NCI-H1092 treated with DMSO at 0.1 percent for 48 hours (cell line): ENCODE results near the gene BORCS8.
"Not testable (repeated sequence)": the region's sequence is repeated elsewhere in the genome, so short reads cannot be mapped to it uniquely, and the experiment has no call there.

Source experiments
- DNase-seq: peaks from one replicate; lab custom pipeline; 2025; lab: John Stamatoyannopoulos, UW

BORCS8 gene

DNA sequence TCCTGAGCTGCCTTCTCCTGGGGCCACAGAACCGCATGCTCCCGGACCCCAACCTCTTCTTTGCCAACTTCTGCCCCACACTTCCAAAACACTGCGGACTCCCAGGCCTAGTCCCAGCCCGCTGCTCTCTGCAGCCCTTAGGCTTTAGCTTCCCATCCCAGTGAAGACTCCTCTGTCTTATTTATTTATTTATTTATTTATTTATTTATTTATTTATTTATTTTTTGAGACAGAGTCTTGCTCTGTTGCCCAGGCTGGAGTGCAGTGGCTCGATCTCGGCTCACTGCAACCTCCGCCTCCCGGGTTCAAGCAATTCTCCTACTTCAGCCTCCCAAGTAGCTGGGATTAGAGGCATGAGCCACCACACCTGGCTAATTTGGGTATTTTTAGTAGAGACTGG lies 43.4 kb downstream of the BORCS8 start:
- DNase-seq: not testable (repeated sequence)

DNA sequence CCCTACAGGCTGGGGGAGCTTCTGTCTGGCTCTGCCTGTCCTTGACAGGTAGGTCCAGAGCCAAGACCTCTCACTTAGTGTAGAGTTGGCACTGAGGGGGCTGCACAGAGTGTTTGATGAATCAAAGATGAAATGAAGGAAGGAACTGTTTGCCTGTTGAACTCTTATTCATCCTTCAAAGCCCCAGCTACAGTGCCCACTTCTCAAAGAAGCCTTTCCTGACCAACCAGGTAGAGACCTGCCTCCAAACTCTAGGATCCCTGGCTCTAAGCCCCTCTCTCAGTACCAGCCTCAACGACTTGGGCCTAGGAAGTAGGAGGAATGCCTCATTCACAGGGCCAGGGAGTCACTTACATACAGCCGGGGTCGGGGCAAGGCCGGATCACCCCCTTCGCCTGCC lies 44.6 kb downstream of the BORCS8 start:
- DNase-seq: no peak

DNA sequence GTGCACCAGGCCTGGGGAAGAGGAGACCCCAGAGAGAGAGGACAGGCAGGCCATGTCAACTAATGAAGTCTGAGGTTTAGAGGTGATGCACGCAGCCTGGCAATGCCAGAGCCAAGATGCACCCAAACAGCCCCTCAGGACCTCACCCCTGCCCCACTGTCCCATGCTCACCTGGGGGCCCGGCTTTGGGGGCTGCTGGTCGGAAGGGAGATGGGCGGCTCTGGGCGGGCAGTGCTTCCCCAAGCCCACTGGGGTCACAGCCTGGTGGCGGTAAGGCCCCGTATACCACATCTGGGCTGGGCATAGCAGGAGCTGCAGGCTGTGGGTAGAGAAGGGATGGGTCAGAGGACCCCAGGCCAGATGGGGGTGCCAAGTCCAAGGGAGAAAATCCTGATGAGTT lies 45.1 kb downstream of the BORCS8 start:
- no peak for DNase-seq

- DNase-seq: peak; percentile 47
Observed at GRCh38 chr19:19145684-19146608, 46.0 kb downstream of the BORCS8 start.

- no peak for DNase-seq
Observed at GRCh38 chr19:19145281-19145680, 46.7 kb downstream of the BORCS8 start.

- DNase-seq: no peak
Observed at GRCh38 chr19:19142347-19142746, 49.6 kb downstream of the BORCS8 start.

GRCh38 chr19:19140476-19140875 lies 51.5 kb downstream of the BORCS8 start:
- no peak for DNase-seq

DNA sequence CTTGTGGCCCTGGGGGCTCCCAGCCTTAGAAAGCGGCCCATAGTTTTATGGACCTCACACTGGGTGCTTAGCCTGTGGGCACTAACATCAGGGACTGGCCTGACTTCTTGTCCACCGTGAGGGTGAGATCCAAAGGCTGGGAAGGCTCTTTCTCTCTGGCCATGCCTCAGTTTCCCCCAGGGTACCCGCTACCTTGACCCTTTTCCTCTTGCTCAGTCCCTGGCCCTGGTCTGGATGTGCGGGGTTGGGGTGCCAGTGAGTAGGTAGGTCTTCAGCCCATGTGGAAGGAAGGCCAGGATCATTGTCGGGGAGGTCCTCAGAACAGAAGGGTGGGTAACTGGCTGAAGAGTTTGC lies 52.1 kb downstream of the BORCS8 start:
- no peak for DNase-seq

- peak; percentile 95 for DNase-seq
Observed at GRCh38 chr19:19138109-19138981, 53.6 kb downstream of the BORCS8 start, which contains the start of gene TMEM161A. Gene TMEM161A, minus strand, starts transcription at chr19:19138478. Its CDS starts 50 bp downstream, at chr19:19138428.

- no peak for DNase-seq
Observed at GRCh38 chr19:19137556-19138108, 54.3 kb downstream of the BORCS8 start.

DNA sequence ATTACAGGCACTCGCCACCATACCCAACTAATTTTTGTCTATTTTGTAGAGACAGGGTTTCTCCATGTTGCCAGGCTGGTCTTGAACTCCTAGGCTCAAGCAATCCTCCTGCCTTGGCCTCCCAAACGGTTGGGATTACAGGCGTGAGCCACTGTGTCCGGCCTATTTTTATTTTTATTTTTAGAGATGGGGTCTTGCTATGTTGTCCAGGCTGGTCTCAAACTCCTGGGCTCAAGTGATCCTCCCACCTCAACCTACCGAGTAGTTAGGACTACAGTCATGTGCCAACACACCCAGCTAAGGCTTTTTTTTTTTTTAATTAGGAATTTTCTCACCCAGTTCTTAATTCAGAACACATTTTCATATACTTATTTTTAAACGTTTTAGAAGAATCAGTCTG lies 56.2 kb downstream of the BORCS8 start:
- DNase-seq: not testable (repeated sequence)

- peak; percentile 16 for DNase-seq
Observed at GRCh38 chr19:19134687-19135158, 57.2 kb downstream of the BORCS8 start.

- no peak for DNase-seq
Observed at GRCh38 chr19:19133985-19134384, 58.0 kb downstream of the BORCS8 start.

- DNase-seq: no peak
Observed at GRCh38 chr19:19132912-19133311, 59.0 kb downstream of the BORCS8 start.

- no peak for DNase-seq
Observed at GRCh38 chr19:19131989-19132388, 60.0 kb downstream of the BORCS8 start.
